ENCODE measurements around the gene SASS6. TPM values are rescaled to one million over a fixed set of nuclear protein-coding genes. Genes with fewer than 3 reads are reported as not detected.

The SASS6 gene
- total RNA-seq, 1 donor from 2014 or later: 3.4 TPM

GRCh38 chr1:100036718-100037655, 95.7 kb downstream of the SASS6 start:
- no peaks in the 10 kb centered on the region for H3K9me3 ChIP-seq
- TF ChIP-seq POLR2AphosphoS5 (IDR thresholded peaks at IDR 0.05; ENCODE audit: insufficient read depth in 1 of 2, low read depth in 1 of 2) (peak in 1 of 2 donors; percentile 6), POLR2A (IDR thresholded peaks at IDR 0.05) (no peak)
- TF ChIP-seq, protein P1, sequence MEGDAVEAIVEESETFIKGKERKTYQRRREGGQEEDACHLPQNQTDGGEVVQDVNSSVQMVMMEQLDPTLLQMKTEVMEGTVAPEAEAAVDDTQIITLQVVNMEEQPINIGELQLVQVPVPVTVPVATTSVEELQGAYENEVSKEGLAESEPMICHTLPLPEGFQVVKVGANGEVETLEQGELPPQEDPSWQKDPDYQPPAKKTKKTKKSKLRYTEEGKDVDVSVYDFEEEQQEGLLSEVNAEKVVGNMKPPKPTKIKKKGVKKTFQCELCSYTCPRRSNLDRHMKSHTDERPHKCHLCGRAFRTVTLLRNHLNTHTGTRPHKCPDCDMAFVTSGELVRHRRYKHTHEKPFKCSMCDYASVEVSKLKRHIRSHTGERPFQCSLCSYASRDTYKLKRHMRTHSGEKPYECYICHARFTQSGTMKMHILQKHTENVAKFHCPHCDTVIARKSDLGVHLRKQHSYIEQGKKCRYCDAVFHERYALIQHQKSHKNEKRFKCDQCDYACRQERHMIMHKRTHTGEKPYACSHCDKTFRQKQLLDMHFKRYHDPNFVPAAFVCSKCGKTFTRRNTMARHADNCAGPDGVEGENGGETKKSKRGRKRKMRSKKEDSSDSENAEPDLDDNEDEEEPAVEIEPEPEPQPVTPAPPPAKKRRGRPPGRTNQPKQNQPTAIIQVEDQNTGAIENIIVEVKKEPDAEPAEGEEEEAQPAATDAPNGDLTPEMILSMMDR (IDR thresholded peaks at IDR 0.05): no peak
- H3K27ac ChIP-seq: peak overlapping the region; percentile 96
- DNase-seq (ENCODE audit: extremely low spot score in 2 of 2): no peak
- peaks cover 28% of the 10 kb centered on the region for H3K4me1 ChIP-seq
- H3K27me3 ChIP-seq: no peaks in the 10 kb centered on the region
- H3K4me3 ChIP-seq: peak overlapping the region; percentile 72 to 97
- H3K36me3 ChIP-seq: no peaks in the 10 kb centered on the region
- intact Hi-C loops (cut with DNase I): no loop called here

DNA sequence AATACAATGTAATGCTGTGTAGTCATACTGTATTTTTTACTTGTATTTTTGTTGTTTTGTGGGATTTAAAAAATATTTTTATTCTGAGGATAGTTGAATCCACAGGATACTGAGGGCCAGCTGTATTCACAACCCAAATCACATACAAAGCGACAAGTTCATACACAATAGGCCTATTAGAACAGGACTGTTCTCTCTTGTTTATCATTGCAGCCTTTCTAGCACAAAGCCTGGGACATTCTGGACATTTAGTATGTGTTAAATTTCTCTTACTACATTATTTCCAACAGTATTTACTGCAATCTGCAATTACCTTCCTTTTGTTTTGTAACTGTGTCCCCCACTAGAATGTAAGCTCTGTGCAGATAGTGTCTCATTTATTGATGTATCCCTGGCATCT, 97.5 kb downstream of the SASS6 start:
- no peak overlapping the region for H3K27ac ChIP-seq
- H3K9me3 ChIP-seq: no peaks in the 10 kb centered on the region
- H3K27me3 ChIP-seq: no peaks in the 10 kb centered on the region
- intact Hi-C loops (cut with DNase I): no loop called here
- DNase-seq (ENCODE audit: extremely low spot score in 2 of 2): no peak
- no peaks in the 10 kb centered on the region for H3K36me3 ChIP-seq
- no peak overlapping the region for H3K4me3 ChIP-seq
- H3K4me1 ChIP-seq: peaks cover 25% of the 10 kb centered on the region
- no peak for TF ChIP-seq POLR2A (IDR thresholded peaks at IDR 0.05)
- no peak for TF ChIP-seq POLR2AphosphoS5 (IDR thresholded peaks at IDR 0.05; ENCODE audit: insufficient read depth in 1 of 2, low read depth in 1 of 2)
- TF ChIP-seq, protein P1 (IDR thresholded peaks at IDR 0.05): no peak

GRCh38 chr1:100034470-100034869, 98.3 kb downstream of the SASS6 start:
- no peak for TF ChIP-seq POLR2A (IDR thresholded peaks at IDR 0.05)
- TF ChIP-seq POLR2AphosphoS5 (IDR thresholded peaks at IDR 0.05; ENCODE audit: insufficient read depth in 1 of 2, low read depth in 1 of 2): no peak
- TF ChIP-seq, protein P1 (IDR thresholded peaks at IDR 0.05): no peak
- intact Hi-C loops (cut with DNase I): no loop called here
- DNase-seq (ENCODE audit: extremely low spot score in 2 of 2): no peak

More at GRCh38 chr1:100034470-100034869, 98.3 kb downstream of the SASS6 start:
- Histone ChIP-seq H3K36me3 (no peaks in the 10 kb centered on the region), H3K4me1 (peaks cover 17% of the 10 kb centered on the region), H3K27ac (no peak overlapping the region), H3K4me3 (no peak overlapping the region), H3K9me3 (no peaks in the 10 kb centered on the region), H3K27me3 (no peaks in the 10 kb centered on the region)

Small RNAs within 50 kb of the gene (small RNA-seq; reads per million reads assigned to genes)
- gene AC093019.1: not detected

Other genes starting within 250 kb of the SASS6 start
- 31.9 TPM for gene SLC35A3, start 162.9 kb downstream of the SASS6 start, total RNA-seq
- 14.5 TPM for gene TRMT13, start 233 bp upstream of the SASS6 start, total RNA-seq
- 1.2 TPM for gene LRRC39, start 45.3 kb upstream of the SASS6 start, total RNA-seq
- 7.4 TPM for gene DBT, start 116.9 kb upstream of the SASS6 start, total RNA-seq
- gene RTCA, start 133.3 kb upstream of the SASS6 start, total RNA-seq: 14.5 TPM
- 14.5 TPM for gene CDC14A, start 219.6 kb upstream of the SASS6 start, total RNA-seq